GM23248 (cell line): ENCODE measurements around the gene CXCL6. TPM values are rescaled to one million over a fixed set of nuclear protein-coding genes. Genes with fewer than 3 reads are reported as not detected.

Experiments
- DNase-seq: peaks from one replicate; pipeline ENCODE4 v3.0.0-alpha.2; 2015
- H2AFZ ChIP-seq: fragments of 200-600 bp; sonication (generic); 2 replicates; pipeline ENCODE4 v1.6.1; 2016; ENCODE audit warnings: antibody characterized with exemption
- H3F3A ChIP-seq: fragments of 200-600 bp; sonication (generic); 2 replicates; pipeline ENCODE4 v1.6.1; 2016; ENCODE audit warnings: mild to moderate bottlenecking, antibody characterized with exemption, mixed run types; ENCODE audit not compliant: insufficient read depth
- H3K27ac ChIP-seq: fragments of 200-600 bp; sonication (generic); 2 replicates; pipeline ENCODE4 v1.5.1; 2016; ENCODE audit warnings: mild to moderate bottlenecking
- H3K27me3 ChIP-seq: fragments of 200-600 bp; sonication (generic); replicated peaks from 2 replicates; pipeline ENCODE4 v1.6.1; 2016; ENCODE audit warnings: mild to moderate bottlenecking; ENCODE audit not compliant: insufficient read depth
- H3K36me3 ChIP-seq: fragments of 200-600 bp; sonication (generic); 2 replicates; pipeline ENCODE4 v1.6.1; 2016; ENCODE audit warnings: low read depth, mild to moderate bottlenecking
- H3K4me1 ChIP-seq: fragments of 200-600 bp; sonication (generic); 2 replicates; pipeline ENCODE4 v1.6.1; 2016; ENCODE audit warnings: mild to moderate bottlenecking; ENCODE audit not compliant: insufficient read depth
- H3K4me2 ChIP-seq: fragments of 200-600 bp; sonication (generic); one replicate; pipeline ENCODE4 v1.6.1; 2016; ENCODE audit warnings: mild to moderate bottlenecking; ENCODE audit not compliant: unreplicated experiment
- H3K4me3 ChIP-seq: fragments of 200-600 bp; sonication (generic); 2 replicates; pipeline ENCODE4 v1.5.1; 2016; ENCODE audit warnings: mild to moderate bottlenecking
- H3K79me2 ChIP-seq: fragments of 200-600 bp; sonication (generic); 2 replicates; pipeline ENCODE4 v1.6.1; 2016; ENCODE audit warnings: mild to moderate bottlenecking; ENCODE audit not compliant: insufficient read depth
- H3K9ac ChIP-seq: fragments of 200-600 bp; sonication (generic); 2 replicates; pipeline ENCODE4 v1.6.1; 2016; ENCODE audit warnings: mild to moderate bottlenecking
- H3K9me2 ChIP-seq: fragments of 200-600 bp; sonication (generic); 2 replicates; pipeline ENCODE4 v1.6.1; 2016; ENCODE audit warnings: mixed run types, mild to moderate bottlenecking, moderate library complexity; ENCODE audit not compliant: insufficient read depth
- H3K9me3 ChIP-seq: fragments of 200-600 bp; sonication (generic); one replicate; pipeline ENCODE4 v1.6.1; 2017; ENCODE audit warnings: low read depth
- H4K20me1 ChIP-seq: fragments of 200-600 bp; sonication (generic); 2 replicates; pipeline ENCODE4 v1.6.0; 2016; ENCODE audit not compliant: insufficient read depth
- EZH2 ChIP-seq: fragments of 200-600 bp; sonication (generic); IDR thresholded peaks from 2 replicates; pipeline ENCODE4 v1.6.1; 2018; ENCODE audit warnings: antibody characterized with exemption, mild to moderate bottlenecking; ENCODE audit not compliant: insufficient read depth, poor library complexity, severe bottlenecking
- EZH2phosphoT487 ChIP-seq: fragments of 200-600 bp; sonication (generic); IDR thresholded peaks from 2 replicates; pipeline ENCODE4 v1.6.1; 2018; ENCODE audit warnings: antibody characterized with exemption, moderate library complexity, mild to moderate bottlenecking, low read depth; ENCODE audit not compliant: insufficient read depth
- WGBS, 2 experiments: methylation state at CpG; one replicate each; pipeline ENCODE4 v1.1.6; 2015 to 2017; ENCODE audit warnings: low lambda C conversion rate in 2 of 2, low coverage in 1 of 2; ENCODE audit errors: missing lambda C conversion rate in 2 of 2; 5-methylcytosine and 5-hydroxymethylcytosine counted together
- in situ Hi-C: fragments of 300-500 bp; cut with MboI; formaldehyde crosslinking; loops from 2 replicates; pipeline ENCODE4 v1.15.0; 2020
- polyA plus RNA-seq: library from polyadenylated mRNA; unstranded; fragments of >200 nt; fragmentation: Nextera tagmentation; extraction: Ambion mirVana; gene quantifications from 2 replicates; pipeline ENCODE4 v1.2.1, GENCODE V29; 2016
- total RNA-seq: library from RNA; depleted of rRNA; stranded (reverse); fragments of >200 nt; shearing (Covaris generic); gene quantifications from 2 replicates; pipeline ENCODE4 v1.2.3, GENCODE V29; 2014

Gene CXCL6
- total and polyA plus RNA-seq, 2 experiments from 2014 or later, result 8.1 to 17.9 TPM

DNA sequence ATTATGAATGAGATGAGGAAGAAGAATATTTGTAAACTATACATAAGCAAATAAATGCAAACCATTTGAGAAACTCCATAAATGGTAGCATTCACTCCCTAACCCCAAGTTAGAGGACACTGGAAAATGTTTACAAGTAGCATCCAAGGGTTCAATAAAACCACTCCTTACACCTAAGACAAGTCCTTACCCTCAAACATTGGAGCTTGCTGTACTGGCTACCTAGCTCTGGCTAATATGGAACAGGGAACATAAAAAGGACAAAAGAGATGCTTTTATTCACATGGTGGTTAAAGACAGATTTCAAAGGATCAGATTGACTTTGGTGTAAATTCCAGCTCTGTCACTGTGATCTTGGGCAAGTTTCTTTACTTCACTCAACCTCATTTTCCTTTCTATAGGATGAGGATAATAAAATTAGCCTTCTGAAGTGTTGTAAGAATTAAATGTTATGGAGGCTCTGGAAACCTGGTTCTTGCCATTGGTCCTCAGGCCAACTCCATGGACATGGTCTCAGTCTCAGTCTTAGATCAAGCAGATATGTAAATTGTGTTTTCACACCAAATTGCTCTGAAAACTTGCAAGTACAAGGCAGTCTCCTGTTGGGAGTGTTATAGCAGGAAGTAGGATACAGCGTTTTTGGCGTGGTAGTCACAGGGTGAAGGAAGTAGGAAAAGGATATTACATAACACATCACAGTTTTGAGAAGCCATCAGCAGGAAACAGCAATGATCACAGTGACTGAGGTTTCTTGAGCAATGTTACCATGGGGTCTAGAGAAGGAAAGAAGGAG, 36.0 kb downstream of the CXCL6 start:
- H3K4me2 ChIP-seq, result no peak overlapping the region
- DNase-seq, result no peak

DNA sequence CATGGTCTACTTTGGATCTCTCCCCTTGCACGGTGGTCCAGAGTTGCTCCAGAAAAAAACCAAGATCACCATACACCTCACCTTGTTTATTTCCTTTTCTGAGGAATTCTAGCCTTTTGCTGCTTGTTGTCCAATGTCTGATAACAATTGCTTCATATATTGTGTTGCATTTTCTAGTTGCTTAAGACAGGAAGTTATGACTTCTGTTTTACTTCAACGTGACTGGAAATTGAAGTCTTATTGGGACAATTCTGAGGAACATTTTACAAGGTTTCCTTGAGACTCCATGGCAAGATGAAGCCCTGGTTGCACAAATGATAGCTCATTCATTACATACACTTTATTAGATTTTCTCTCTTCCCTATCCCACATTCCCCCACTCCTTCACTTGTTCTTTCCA, 37.9 kb downstream of the CXCL6 start:
- Histone ChIP-seq H4K20me1 (no peaks in the 10 kb centered on the region), H3K27me3 (no peaks in the 10 kb centered on the region), H3K79me2 (no peaks in the 10 kb centered on the region), H3K9me2 (no peaks in the 10 kb centered on the region), H3K9ac (no peak overlapping the region), H2AFZ (no peak overlapping the region), H3K36me3 (no peaks in the 10 kb centered on the region), H3K27ac (no peak overlapping the region), H3F3A (peaks cover 15% of the 10 kb centered on the region; the same call in 1 of the 2 replicates), H3K4me2 (no peak overlapping the region), H3K9me3 (no peaks in the 10 kb centered on the region), H3K4me1 (peaks cover 9% of the 10 kb centered on the region), H3K4me3 (no peak overlapping the region)
- DNase-seq, result no peak
- in situ Hi-C loops, result no loop called here
- WGBS, 2 experiments, result 73 to 90% methylated on average over 2 of the region's 2 CpGs
- TF ChIP-seq EZH2 (no peak), EZH2phosphoT487 (no peak)

More for the DNA sequence above, 36.0 kb downstream of the CXCL6 start:
- no peak overlapping the region for H2AFZ ChIP-seq
- no peaks in the 10 kb centered on the region for H3K79me2 ChIP-seq
- no peaks in the 10 kb centered on the region for H3K27me3 ChIP-seq
- H3K9me2 ChIP-seq, result no peaks in the 10 kb centered on the region
- H3F3A ChIP-seq, result peaks cover 15% of the 10 kb centered on the region; the same call in 1 of the 2 replicates
- H4K20me1 ChIP-seq, result no peaks in the 10 kb centered on the region
- H3K36me3 ChIP-seq, result no peaks in the 10 kb centered on the region
- H3K4me3 ChIP-seq, result no peak overlapping the region
- peaks cover 9% of the 10 kb centered on the region for H3K4me1 ChIP-seq
- no peak overlapping the region for H3K27ac ChIP-seq
- no peaks in the 10 kb centered on the region for H3K9me3 ChIP-seq
- in situ Hi-C loops, result no loop called here
- TF ChIP-seq EZH2 (no peak), EZH2phosphoT487 (no peak)
- WGBS, 2 experiments, result 94 to 97% methylated on average over 2 of the region's 2 CpGs
- no peak overlapping the region for H3K9ac ChIP-seq

DNA sequence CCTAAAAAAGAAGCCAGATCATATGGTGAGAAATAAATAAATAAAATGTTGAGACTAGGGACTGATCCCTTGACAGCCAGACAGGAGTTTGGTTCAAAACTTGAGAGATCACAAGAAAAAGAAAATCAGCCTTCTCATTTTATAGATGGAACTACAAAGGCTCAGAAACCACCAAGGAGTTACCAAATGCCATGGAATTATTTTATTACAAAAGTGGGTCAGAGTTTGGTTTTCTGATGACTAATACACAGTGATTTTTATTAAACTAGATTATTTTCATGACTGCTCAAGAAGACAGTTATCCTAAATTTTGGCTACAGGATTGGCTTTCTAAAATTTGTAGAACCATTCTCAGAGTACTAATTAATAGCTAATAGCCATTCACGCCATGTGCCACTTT, 38.9 kb downstream of the CXCL6 start:
- no peaks in the 10 kb centered on the region for H3K27me3 ChIP-seq
- in situ Hi-C loops, result no loop called here
- no peak overlapping the region for H3K4me3 ChIP-seq
- H3K9me2 ChIP-seq, result no peaks in the 10 kb centered on the region
- H3K36me3 ChIP-seq, result no peaks in the 10 kb centered on the region
- DNase-seq, result peak; percentile 50
- no peak for TF ChIP-seq EZH2phosphoT487
- TF ChIP-seq EZH2, result no peak
- 92 to 98% methylated on average over 1 of the region's 1 CpG for WGBS, 2 experiments
- H3K9ac ChIP-seq, result no peak overlapping the region
- peaks cover 15% of the 10 kb centered on the region; the same call in 1 of the 2 replicates for H3F3A ChIP-seq
- H3K9me3 ChIP-seq, result no peaks in the 10 kb centered on the region
- no peak overlapping the region for H3K4me2 ChIP-seq
- no peak overlapping the region for H3K27ac ChIP-seq
- H3K4me1 ChIP-seq, result peaks cover 9% of the 10 kb centered on the region
- H4K20me1 ChIP-seq, result no peaks in the 10 kb centered on the region
- H2AFZ ChIP-seq, result no peak overlapping the region
- no peaks in the 10 kb centered on the region for H3K79me2 ChIP-seq

DNA sequence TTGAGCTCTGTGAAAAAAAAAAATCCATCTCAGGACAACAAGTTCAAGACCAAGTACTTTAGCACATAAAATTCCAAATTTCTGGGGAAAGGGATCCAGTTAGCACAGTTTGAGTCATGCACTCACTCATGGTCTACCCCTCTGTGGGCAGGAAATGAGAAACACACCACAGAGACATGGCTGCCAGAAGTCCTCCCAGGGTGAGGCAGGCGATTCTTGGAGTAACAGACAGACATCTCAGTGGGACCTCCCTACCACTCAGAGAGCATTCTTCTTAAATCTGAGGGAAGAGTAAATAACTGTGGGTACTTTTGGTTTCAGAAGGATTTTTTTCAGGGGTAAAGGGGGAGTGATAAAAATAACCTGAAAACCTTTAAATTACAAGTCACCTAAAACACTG, 46.8 kb downstream of the CXCL6 start:
- TF ChIP-seq EZH2phosphoT487 (no peak), EZH2 (no peak)
- no peaks in the 10 kb centered on the region for H4K20me1 ChIP-seq
- H3K79me2 ChIP-seq, result no peaks in the 10 kb centered on the region
- peak; percentile 77 for DNase-seq
- H3K36me3 ChIP-seq, result no peaks in the 10 kb centered on the region
- H3K4me3 ChIP-seq, result no peak overlapping the region
- 3 to 9% methylated on average over 1 of the region's 1 CpG for WGBS, 2 experiments
- H3F3A ChIP-seq, result 0 out of 2 replicates have a peak, but pooled peaks cover 13% of the 10 kb centered on the region
- no peaks in the 10 kb centered on the region for H3K9me3 ChIP-seq
- peak overlapping the region; percentile 46 for H3K4me2 ChIP-seq
- no peak overlapping the region; the same call in 1 of the 2 replicates for H3K27ac ChIP-seq
- in situ Hi-C loops, result no loop called here
- peak overlapping the region; percentile 11; the same call in 1 of the 2 replicates for H2AFZ ChIP-seq
- H3K9ac ChIP-seq, result no peak overlapping the region
- no peaks in the 10 kb centered on the region for H3K9me2 ChIP-seq
- no peaks in the 10 kb centered on the region for H3K27me3 ChIP-seq
- H3K4me1 ChIP-seq, result peaks cover 34% of the 10 kb centered on the region
